PC-9 (cell line): Measurements from ENCODE around the gene DSTN. TPM values are rescaled to one million over a fixed set of nuclear protein-coding genes. Genes with fewer than 3 reads are reported as not detected.

Experiments used
- BruUV-seq: library from RNA; stranded (reverse); fragments of 400-500 nt; replicated peaks from 2 replicates; lab custom pipeline; 2021; lab: Mats Ljungman, UMichigan
- CTCF ChIA-PET: fragments of 300-600 bp; sonication (Branson Sonifier 250); formaldehyde crosslinking; loops from one replicate; lab custom pipeline; 2022; ENCODE audit warnings: antibody characterized with exemption; lab: Charles Lee
- POLR2A ChIA-PET: fragments of 300-600 bp; sonication (Branson Sonifier 250); formaldehyde crosslinking; loops from one replicate; lab custom pipeline; 2022; ENCODE audit warnings: antibody characterized with exemption; ENCODE audit not compliant: unreplicated experiment; lab: Charles Lee
- DNase-seq, 2 experiments: peaks; one replicate each; pipeline versions ENCODE4 v3.0.0 to v3.0.0-alpha.2; 2015 to 2022; ENCODE audit warnings: mixed read lengths in 1 of 2
- H2AFZ ChIP-seq: fragments of 200-600 bp; sonication (generic); 2 replicates; pipeline ENCODE4 v1.8.1; 2017; ENCODE audit warnings: antibody characterized with exemption
- H3F3A ChIP-seq: fragments of 200-600 bp; sonication (generic); 2 replicates; pipeline ENCODE4 v1.8.1; 2017; ENCODE audit warnings: antibody characterized with exemption, mild to moderate bottlenecking, low read depth; ENCODE audit not compliant: insufficient read depth
- H3K27ac ChIP-seq: fragments of 200-600 bp; sonication (generic); 2 replicates; pipeline ENCODE4 v1.6.1; 2016; ENCODE audit warnings: mixed run types
- H3K27me3 ChIP-seq: fragments of 200-600 bp; sonication (generic); 2 replicates; pipeline ENCODE4 v1.6.1; 2016; ENCODE audit warnings: low read depth, mixed run types; ENCODE audit not compliant: insufficient read depth
- H3K36me3 ChIP-seq: fragments of 200-600 bp; sonication (generic); 2 replicates; pipeline ENCODE4 v1.6.1; 2016; ENCODE audit warnings: low read depth, mixed run types
- H3K4me1 ChIP-seq: fragments of 200-600 bp; sonication (generic); replicated peaks from 2 replicates; pipeline ENCODE4 v1.6.1; 2016; ENCODE audit warnings: mixed run types; ENCODE audit not compliant: insufficient read depth
- H3K4me2 ChIP-seq: fragments of 200-600 bp; sonication (generic); 2 replicates; pipeline ENCODE4 v1.6.1; 2017; ENCODE audit warnings: mixed run types
- H3K4me3 ChIP-seq: fragments of 200-600 bp; sonication (generic); 2 replicates; pipeline ENCODE4 v1.6.1; 2016; ENCODE audit warnings: mixed run types
- H3K79me2 ChIP-seq: fragments of 200-600 bp; sonication (generic); 2 replicates; pipeline ENCODE4 v1.6.1; 2017; ENCODE audit warnings: low read depth, mixed run types
- H3K9me2 ChIP-seq: fragments of 200-600 bp; sonication (generic); 2 replicates; pipeline ENCODE4 v1.8.1; 2017; ENCODE audit warnings: mild to moderate bottlenecking; ENCODE audit not compliant: insufficient read depth
- H3K9me3 ChIP-seq: fragments of 200-600 bp; sonication (generic); 2 replicates; pipeline ENCODE4 v1.8.1; 2016; ENCODE audit warnings: low read depth; ENCODE audit not compliant: insufficient read depth
- H4K20me1 ChIP-seq: fragments of 200-600 bp; sonication (generic); 2 replicates; pipeline ENCODE4 v1.8.1; 2017; ENCODE audit not compliant: insufficient read depth
- CTCF ChIP-seq: fragments of 200-600 bp; sonication (generic); conservative IDR thresholded peaks from 2 replicates; pipeline ENCODE4 v1.6.1; 2017; ENCODE audit warnings: mixed run types, antibody characterized with exemption, mild to moderate bottlenecking, moderate library complexity
- EZH2 ChIP-seq: fragments of 200-600 bp; sonication (generic); IDR thresholded peaks from 2 replicates; pipeline ENCODE4 v1.8.0; 2017; ENCODE audit warnings: antibody characterized with exemption, low read depth
- intact Hi-C: fragments of 100-400 bp; cut with micrococcal nuclease; formaldehyde crosslinking; loops from one replicate; pipeline ENCODE4 v1.10.0; 2022; ENCODE audit not compliant: unreplicated experiment
- total RNA-seq: library from RNA; stranded (reverse); gene quantifications from 2 replicates; pipeline ENCODE4 v1.2.3, GENCODE V29; 2021

The DSTN gene
- total RNA-seq, 1 experiment from 2014 or later = 366 TPM

- Histone ChIP-seq H4K20me1 (no peaks in the 10 kb centered on the region), H2AFZ (no peak overlapping the region), H3K79me2 (no peaks in the 10 kb centered on the region; the same call in 1 of the 2 replicates), H3F3A (peaks cover 5% of the 10 kb centered on the region; the same call in 1 of the 2 replicates), H3K9me2 (no peaks in the 10 kb centered on the region), H3K4me1 (peaks cover 39% of the 10 kb centered on the region), H3K36me3 (no peaks in the 10 kb centered on the region), H3K27ac (no peak overlapping the region), H3K4me3 (no peak overlapping the region), H3K9me3 (no peaks in the 10 kb centered on the region), H3K27me3 (no peaks in the 10 kb centered on the region), H3K4me2 (no peak overlapping the region)
- no TSS peak for BruUV-seq
- TF ChIP-seq EZH2 (no peak), CTCF (no peak)
- POLR2A ChIA-PET = no interaction called here
- intact Hi-C loops = no loop called here
- DNase-seq = no peak
- CTCF ChIA-PET = interaction anchor here (0.6 kb wide), 1 partner anchor 84 kb away, joined by 7 read pairs; no protein-coding TSS in a partner anchor
These were observed 35.8 kb upstream of the DSTN start for GRCh38 chr20:17534077-17534476.

- ChIA-PET CTCF (interaction anchor here (0.6 to 1.4 kb wide), 4 partner anchors 20 to 401 kb away, joined by 3 to 4 read pairs (median 4); no protein-coding TSS in a partner anchor), POLR2A (interaction anchor here (0.6 to 1.0 kb wide), 3 partner anchors 33 to 41 kb away, joined by 3 to 5 read pairs (median 3); partner anchors contain the start of gene DSTN)
- Histone ChIP-seq H3K4me3 (no peak overlapping the region), H3K36me3 (no peaks in the 10 kb centered on the region), H3K79me2 (no peaks in the 10 kb centered on the region; the same call in 1 of the 2 replicates), H4K20me1 (no peaks in the 10 kb centered on the region), H3K4me1 (peaks cover 38% of the 10 kb centered on the region), H3K4me2 (0 out of 2 replicates have a peak overlapping the region, but pooled peaks have one; percentile 27), H3K27ac (no peak overlapping the region), H3K9me2 (no peaks in the 10 kb centered on the region), H2AFZ (no peak overlapping the region), H3F3A (peaks cover 12% of the 10 kb centered on the region), H3K27me3 (no peaks in the 10 kb centered on the region), H3K9me3 (no peaks in the 10 kb centered on the region)
- intact Hi-C loops = loop anchor here (1.0 to 5.0 kb wide), 6 partner anchors 32 to 361 kb away; partner anchors contain the start of gene RRBP1
- BruUV-seq = no TSS peak
- TF ChIP-seq CTCF = peak; percentile 93
- TF ChIP-seq EZH2 = no peak
- DNase-seq = peak; percentile 61 to 74
These were observed 32.9 kb upstream of the DSTN start for GRCh38 chr20:17536944-17537444.

- no peaks in the 10 kb centered on the region for H3K27me3 ChIP-seq
These were observed 31.9 kb upstream of the DSTN start for GRCh38 chr20:17537959-17538358.

More at GRCh38 chr20:17537959-17538358, 31.9 kb upstream of the DSTN start:
- CTCF ChIA-PET = interaction anchor here (1.4 kb wide), 1 partner anchor 19 kb away, joined by 4 read pairs; no protein-coding TSS in a partner anchor
- Histone ChIP-seq H3K9me2 (no peaks in the 10 kb centered on the region), H3K4me3 (no peak overlapping the region), H3K4me1 (peaks cover 45% of the 10 kb centered on the region), H3K4me2 (no peak overlapping the region), H3K9me3 (no peaks in the 10 kb centered on the region), H4K20me1 (no peaks in the 10 kb centered on the region), H3K27ac (no peak overlapping the region), H3K36me3 (no peaks in the 10 kb centered on the region), H3F3A (peaks cover 21% of the 10 kb centered on the region), H3K79me2 (no peaks in the 10 kb centered on the region; the same call in 1 of the 2 replicates), H2AFZ (no peak overlapping the region)
- intact Hi-C loops = loop anchor here (1.0 to 5.0 kb wide), 7 partner anchors 19 to 360 kb away; partner anchors contain the start of gene RRBP1
- TF ChIP-seq CTCF (no peak), EZH2 (no peak)
- POLR2A ChIA-PET = no interaction called here
- no peak for DNase-seq
- no TSS peak for BruUV-seq
